HG02981 (cell line): ENCODE results near the gene U2AF2.

Experiments used
- ATAC-seq: cut with Tn5 transposase; IDR thresholded peaks from one replicate; pipeline ENCODE4 v1.9.1; 2021; ENCODE audit warnings: mild to moderate bottlenecking, moderate library complexity; ENCODE audit not compliant: unreplicated experiment

Gene U2AF2

DNA sequence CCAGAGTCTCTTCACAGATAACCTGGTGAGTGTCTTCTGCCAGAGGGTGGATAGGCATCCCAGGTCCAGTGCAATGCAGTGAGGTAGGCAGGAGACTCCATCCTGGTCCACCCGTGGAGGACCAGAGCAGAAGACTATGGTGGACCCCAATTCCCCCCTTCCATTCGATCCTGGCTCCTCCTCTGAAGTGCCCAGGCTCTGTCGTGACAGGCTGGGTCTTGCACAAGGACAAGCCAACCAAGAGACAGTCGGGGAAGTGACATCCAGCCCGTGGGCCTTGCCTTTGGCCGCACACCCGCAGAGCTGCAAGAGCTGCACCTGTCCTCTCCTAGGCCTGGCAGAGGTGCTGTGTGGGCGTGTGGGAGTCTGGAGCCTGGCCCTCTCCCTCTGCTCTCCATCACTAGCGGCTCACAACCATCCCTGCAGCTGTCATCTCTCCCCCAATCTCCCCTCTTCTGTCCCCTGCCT lies 33.6 kb upstream of the U2AF2 start:
- no peak for ATAC-seq

GRCh38 chr19:55621673-55622231 lies 33.1 kb upstream of the U2AF2 start:
- no peak for ATAC-seq

- ATAC-seq, result no peak
Observed at GRCh38 chr19:55622242-55622969, 32.4 kb upstream of the U2AF2 start.

GRCh38 chr19:55623130-55623529 lies 31.7 kb upstream of the U2AF2 start:
- no peak for ATAC-seq

DNA sequence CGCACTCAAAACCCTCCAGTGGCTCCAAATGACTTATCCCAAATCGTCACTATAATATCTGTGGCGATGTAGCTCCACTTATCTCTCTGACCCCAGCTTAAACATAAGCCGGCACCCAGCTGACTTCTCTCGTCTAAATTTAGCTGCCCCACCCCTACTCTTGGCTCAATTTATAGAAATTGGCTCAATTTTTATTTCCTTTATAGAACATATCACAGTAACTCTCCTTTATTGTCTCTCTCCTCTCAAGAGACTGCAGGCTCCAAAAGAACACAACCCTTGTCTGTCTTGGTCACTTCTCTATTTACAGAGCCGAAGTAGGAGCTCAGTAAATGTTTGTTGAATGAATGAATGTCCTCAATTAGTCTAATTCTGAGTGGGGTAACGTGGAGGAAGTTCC lies 31.3 kb upstream of the U2AF2 start:
- no peak for ATAC-seq

DNA sequence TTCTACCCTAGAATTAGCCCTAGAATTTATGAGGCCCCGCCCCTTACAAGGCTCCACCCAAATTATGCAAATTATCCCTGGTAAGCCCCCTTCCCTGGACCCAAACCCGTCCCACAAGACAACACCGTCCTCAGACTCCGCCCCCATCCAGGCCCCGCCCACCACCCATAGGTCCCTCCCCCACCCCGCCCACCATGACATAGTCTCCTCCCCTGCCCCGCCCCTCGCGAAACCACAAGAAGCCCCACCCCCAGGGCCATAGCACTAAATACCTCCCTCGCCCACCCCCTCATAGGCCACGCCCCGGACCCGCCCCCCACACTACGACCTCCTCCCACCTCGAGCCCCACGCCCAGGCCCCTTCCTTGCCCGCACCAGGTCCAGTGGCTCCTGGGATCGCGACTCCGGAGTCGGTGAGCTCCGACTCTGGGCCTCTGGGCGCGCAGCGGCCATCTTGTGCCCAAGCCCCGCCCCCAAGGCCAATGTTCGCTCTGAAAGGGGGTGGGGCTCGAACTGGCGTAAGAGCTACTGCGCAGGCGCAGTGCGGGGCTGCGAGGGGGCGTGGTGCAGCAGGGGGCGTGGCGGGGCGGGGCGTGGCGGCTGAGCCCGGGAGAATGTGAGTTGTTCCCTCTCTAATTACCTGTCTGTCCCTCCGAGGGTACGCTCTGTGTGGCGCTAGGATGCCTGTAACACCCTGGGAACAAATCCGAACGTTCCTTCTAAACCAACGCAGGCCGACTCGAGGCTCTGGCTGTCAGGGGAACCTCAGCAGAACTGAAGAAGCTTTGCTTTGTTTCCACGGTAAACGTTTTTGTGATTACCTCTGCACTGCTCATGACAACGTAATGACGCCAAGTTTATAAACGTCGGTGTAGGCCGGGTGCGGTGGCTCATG lies 30.5 kb upstream of the U2AF2 start, which contains the start of gene ZNF784:
ZNF784 (minus strand) TSS at position 458 of the 895 bp plus-strand sequence; CDS start at position 453, 5 bp downstream.
- no peak for ATAC-seq

DNA sequence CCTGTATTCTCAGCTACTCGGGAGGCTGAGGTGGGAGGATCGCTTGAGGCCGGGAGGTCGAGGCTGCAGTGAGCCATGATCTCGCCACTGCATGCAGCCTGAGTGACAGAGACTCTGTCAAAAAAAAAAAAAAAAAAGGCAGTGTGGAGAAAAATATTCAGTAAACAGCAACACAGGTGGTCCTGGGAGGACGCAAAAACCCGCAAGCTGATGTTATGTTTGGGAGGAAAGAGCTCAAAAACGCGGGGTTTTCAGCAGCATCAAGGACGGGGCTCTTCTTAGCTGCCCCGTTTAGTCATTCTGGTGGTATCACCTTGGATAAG lies 29.9 kb upstream of the U2AF2 start:
- no peak for ATAC-seq

- no peak for ATAC-seq
Observed at GRCh38 chr19:55626350-55626749, 28.5 kb upstream of the U2AF2 start.

DNA sequence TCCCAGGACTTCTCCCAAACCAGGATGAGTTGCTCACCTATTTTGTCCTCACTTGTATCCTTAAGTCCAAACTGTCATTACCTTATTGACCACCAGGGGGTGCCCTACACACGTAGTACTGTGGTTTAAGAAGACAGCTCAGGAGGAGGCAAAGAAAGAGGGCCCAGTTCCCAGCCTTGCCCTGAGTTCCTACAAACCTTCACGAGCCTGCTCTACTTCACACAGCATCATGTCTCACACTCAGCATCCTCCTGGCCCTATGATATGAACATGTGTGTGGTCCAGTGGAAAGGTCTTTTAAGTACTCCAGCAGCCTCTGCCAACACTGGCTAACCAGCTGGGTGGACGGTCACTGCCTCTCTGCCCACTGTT lies 22.4 kb upstream of the U2AF2 start:
- no peak for ATAC-seq

DNA sequence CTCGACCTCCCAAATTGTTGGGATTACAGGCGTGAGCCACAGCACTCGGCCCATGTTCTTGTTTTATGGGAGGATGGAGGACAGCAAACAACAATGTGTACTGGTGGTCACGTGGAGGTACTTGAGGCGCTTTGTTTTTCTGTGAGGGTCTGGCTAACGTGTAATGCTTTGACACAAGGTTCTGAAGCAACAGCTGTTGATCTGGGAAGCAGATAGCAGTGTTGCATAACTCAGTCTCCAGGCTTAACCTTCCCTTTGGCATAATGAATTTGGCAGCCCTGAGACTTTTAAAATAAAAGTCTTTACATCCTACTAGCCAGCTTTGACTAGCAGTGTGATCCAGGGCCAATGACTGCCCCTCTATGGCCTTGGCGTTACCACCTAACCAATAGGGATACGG lies 21.0 kb upstream of the U2AF2 start:
- no peak for ATAC-seq

GRCh38 chr19:55635334-55635717 lies 19.5 kb upstream of the U2AF2 start:
- no peak for ATAC-seq

DNA sequence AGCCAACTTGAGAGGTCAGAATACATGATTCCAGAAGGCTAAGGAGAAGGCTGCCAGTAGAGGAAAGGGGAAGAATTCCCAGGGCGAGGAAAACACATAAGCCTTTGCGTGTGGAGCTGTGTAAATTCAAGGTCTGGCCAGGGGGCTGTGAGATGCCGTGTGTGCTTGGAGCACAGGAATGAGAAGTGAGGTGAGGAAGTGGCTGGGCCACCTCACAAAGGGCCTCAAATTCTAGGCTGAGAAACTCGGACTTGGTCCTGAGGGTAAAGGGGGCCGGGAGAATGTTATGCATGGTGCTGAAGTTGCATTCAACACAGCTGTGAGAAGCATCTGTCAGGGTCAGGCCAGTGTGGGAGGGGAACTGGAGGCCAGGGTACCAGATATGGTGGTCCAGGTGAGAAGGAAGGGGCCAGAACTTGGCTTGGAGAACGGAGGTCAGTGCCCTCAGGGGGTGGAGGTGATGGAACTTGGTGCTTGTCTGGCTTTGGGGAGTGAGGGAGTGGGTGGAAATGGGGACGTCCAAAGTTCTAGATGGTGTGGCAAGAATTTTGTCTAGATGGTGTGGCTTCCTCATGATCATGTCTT lies 18.9 kb upstream of the U2AF2 start:
- ATAC-seq, result no peak

DNA sequence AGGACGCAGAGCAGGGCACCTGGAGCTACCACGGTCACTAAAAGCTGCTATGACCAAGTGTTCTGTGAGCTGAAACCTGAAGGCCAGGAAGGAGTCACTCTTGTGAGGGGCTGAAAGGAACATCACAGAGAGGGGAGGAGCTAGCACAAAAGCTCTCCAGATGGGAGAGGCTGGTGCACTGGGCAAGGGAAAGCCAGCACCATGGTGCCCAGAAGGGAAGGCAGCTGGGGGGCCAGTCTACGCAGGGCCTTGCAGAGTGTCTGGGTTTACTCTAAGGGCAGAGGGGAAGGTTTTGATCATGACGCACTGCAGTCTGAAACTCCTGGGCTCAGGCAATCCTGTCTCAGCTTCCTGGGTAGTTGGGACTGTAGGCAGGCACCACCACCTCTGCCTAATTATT lies 18.1 kb upstream of the U2AF2 start:
- ATAC-seq, result no peak

DNA sequence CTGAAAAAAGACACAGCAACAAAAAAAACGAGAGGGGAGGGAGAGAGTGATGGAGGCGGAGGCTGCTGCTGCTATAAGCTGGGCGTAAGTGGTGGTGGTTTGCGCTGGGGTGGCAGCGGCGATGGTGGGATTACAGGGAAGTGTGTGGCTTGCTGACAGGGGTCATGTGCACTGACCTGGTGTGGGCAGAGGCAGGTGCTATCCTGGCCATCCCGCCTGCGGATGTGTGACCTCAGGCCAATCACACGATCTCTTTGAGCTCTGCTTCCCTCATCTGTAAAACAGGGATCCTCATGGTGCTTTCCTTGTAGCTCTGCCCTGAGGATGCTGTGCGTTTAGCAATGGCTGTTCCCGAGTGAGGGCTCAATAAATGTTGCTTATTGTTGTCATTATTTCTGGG lies 17.3 kb upstream of the U2AF2 start:
- no peak for ATAC-seq

DNA sequence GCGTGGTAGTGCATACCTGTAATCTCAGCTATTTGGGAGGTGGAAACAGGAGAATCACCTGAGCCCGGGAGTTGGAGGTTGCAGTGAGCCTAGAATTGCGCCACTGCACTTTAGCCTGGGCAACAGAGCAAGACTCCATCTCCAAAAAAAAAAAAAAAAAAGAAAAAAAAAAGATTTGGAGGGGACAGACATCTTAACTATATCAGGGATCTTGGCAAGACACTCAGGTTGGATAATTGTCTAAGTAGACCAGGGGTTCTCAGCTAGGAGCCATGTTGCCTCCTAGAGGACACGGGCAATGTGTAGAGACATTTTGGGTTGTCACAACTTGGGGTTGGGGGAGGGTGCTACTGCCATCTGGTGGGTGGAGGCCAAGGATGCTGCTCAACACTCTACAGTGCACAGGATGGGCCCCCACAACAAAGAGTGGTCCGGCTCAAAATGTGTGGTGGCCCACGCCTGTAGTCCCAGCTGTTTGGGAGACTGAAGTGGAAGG lies 15.9 kb upstream of the U2AF2 start:
- ATAC-seq, result no peak

DNA sequence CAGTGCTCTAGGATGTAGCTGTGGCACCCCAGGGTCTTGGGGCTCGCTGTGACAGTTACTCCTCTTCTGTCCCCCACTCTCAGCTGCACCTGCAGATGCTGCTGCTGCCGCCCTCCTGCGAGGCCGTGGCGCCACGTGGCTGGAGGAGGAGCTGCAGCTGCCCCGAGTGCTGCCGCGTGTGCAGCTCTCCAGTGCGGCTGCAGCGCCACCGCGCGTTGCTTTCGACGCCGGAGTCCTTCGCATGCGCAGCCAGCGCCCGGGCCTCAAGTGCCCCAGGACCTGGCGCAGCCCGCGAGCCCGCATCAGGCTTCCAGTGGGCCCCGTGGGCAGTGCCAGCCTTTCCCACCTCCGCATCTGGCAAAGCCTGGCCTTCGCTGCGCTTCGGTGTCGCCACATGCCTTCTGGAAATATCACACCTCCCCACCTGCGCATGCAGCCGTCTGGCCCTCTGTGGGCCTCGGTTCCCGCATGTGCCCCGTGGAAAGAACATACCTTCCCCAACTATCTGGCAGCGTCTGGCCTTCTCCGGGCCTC lies 14.7 kb upstream of the U2AF2 start:
- no peak for ATAC-seq

- no peak for ATAC-seq
Observed at GRCh38 chr19:55640577-55641425, 14.0 kb upstream of the U2AF2 start, which contains the start of gene ZNF580. Gene ZNF580, plus strand, starts transcription at chr19:55641002. Its CDS starts 1,507 bp downstream, at chr19:55642509.

- no peak for ATAC-seq
Observed at GRCh38 chr19:55641426-55642152, 13.2 kb upstream of the U2AF2 start.
